MG63 (cell line): Measurements from ENCODE around the gene SH2D4B. TPM values are rescaled to one million over a fixed set of nuclear protein-coding genes. Genes with fewer than 3 reads are reported as not detected.

Source experiments
- DNase-seq: peaks from one replicate; pipeline ENCODE4 v3.0.0-alpha.2; 2020
- H3K27me3 ChIP-seq: fragments of 250-450 bp; sonication (Bioruptor Pico); 2 replicates; pipeline ENCODE4 v1.5.1; 2020; ENCODE audit warnings: mild to moderate bottlenecking, moderate library complexity
- H3K36me3 ChIP-seq: fragments of 250-450 bp; sonication (Bioruptor Pico); 2 replicates; pipeline ENCODE4 v1.5.1; 2020; ENCODE audit warnings: mild to moderate bottlenecking, moderate library complexity
- H3K4me3 ChIP-seq: fragments of 250-450 bp; sonication (Bioruptor Pico); 2 replicates; pipeline ENCODE4 v1.5.1; 2020; ENCODE audit warnings: mild to moderate bottlenecking, moderate library complexity
- H3K9me3 ChIP-seq: fragments of 250-450 bp; sonication (Bioruptor Pico); 2 replicates; pipeline ENCODE4 v1.5.1; 2020; ENCODE audit warnings: mild to moderate bottlenecking, moderate library complexity
- total RNA-seq: library from RNA; depleted of rRNA; stranded (reverse); fragments of >200 nt; shearing (Covaris generic); gene quantifications from 2 replicates; pipeline ENCODE4 v1.2.3, GENCODE V29; 2014; ENCODE audit warnings: low replicate concordance

SH2D4B gene
- total RNA-seq, 1 experiment from 2014 or later: not detected

- H3K36me3 ChIP-seq: no peaks in the 10 kb centered on the region; the same call in none of the 2 replicates
- no peak overlapping the region for H3K4me3 ChIP-seq
- DNase-seq: no peak
- no peaks in the 10 kb centered on the region for H3K27me3 ChIP-seq
- no peaks in the 10 kb centered on the region for H3K9me3 ChIP-seq
Measured at GRCh38 chr10:80501913-80502521, 35.7 kb upstream of the SH2D4B start.

GRCh38 chr10:80502621-80503583 is 34.8 kb upstream of the SH2D4B start:
- H3K4me3 ChIP-seq: no peak overlapping the region
- H3K36me3 ChIP-seq: no peaks in the 10 kb centered on the region; the same call in none of the 2 replicates
- H3K9me3 ChIP-seq: no peaks in the 10 kb centered on the region
- no peaks in the 10 kb centered on the region for H3K27me3 ChIP-seq
- DNase-seq: no peak

GRCh38 chr10:80503584-80504157 is 34.0 kb upstream of the SH2D4B start:
- Histone ChIP-seq H3K9me3 (no peaks in the 10 kb centered on the region), H3K27me3 (no peaks in the 10 kb centered on the region), H3K4me3 (no peak overlapping the region), H3K36me3 (no peaks in the 10 kb centered on the region; the same call in none of the 2 replicates)
- no peak for DNase-seq

- Histone ChIP-seq H3K36me3 (no peaks in the 10 kb centered on the region; the same call in none of the 2 replicates), H3K9me3 (no peaks in the 10 kb centered on the region)
- DNase-seq: no peak
Measured at GRCh38 chr10:80504158-80504811, 33.4 kb upstream of the SH2D4B start.

GRCh38 chr10:80504897-80505465 is 32.7 kb upstream of the SH2D4B start:
- no peak for DNase-seq
- H3K36me3 ChIP-seq: no peaks in the 10 kb centered on the region; the same call in none of the 2 replicates
- no peaks in the 10 kb centered on the region for H3K27me3 ChIP-seq
- no peaks in the 10 kb centered on the region for H3K9me3 ChIP-seq
- no peak overlapping the region for H3K4me3 ChIP-seq

More at GRCh38 chr10:80504158-80504811, 33.4 kb upstream of the SH2D4B start:
- no peaks in the 10 kb centered on the region for H3K27me3 ChIP-seq
- H3K4me3 ChIP-seq: no peak overlapping the region

- Histone ChIP-seq H3K36me3 (no peaks in the 10 kb centered on the region; the same call in 1 of the 2 replicates), H3K9me3 (no peaks in the 10 kb centered on the region), H3K4me3 (no peak overlapping the region), H3K27me3 (no peaks in the 10 kb centered on the region)
- DNase-seq: no peak
Measured at GRCh38 chr10:80506189-80506575, 31.5 kb upstream of the SH2D4B start.

GRCh38 chr10:80506836-80507487 is 30.7 kb upstream of the SH2D4B start:
- Histone ChIP-seq H3K4me3 (no peak overlapping the region), H3K9me3 (no peaks in the 10 kb centered on the region), H3K36me3 (no peaks in the 10 kb centered on the region; the same call in 1 of the 2 replicates), H3K27me3 (no peaks in the 10 kb centered on the region)
- DNase-seq: no peak

GRCh38 chr10:80509108-80509402 is 28.6 kb upstream of the SH2D4B start:
- no peaks in the 10 kb centered on the region for H3K27me3 ChIP-seq
- no peaks in the 10 kb centered on the region for H3K9me3 ChIP-seq
- H3K36me3 ChIP-seq: peaks cover 2% of the 10 kb centered on the region
- DNase-seq: no peak
- H3K4me3 ChIP-seq: no peak overlapping the region

- Histone ChIP-seq H3K4me3 (no peak overlapping the region), H3K9me3 (no peaks in the 10 kb centered on the region), H3K36me3 (peaks cover 2% of the 10 kb centered on the region), H3K27me3 (no peaks in the 10 kb centered on the region)
- DNase-seq: no peak
Measured at GRCh38 chr10:80509403-80510161, 28.1 kb upstream of the SH2D4B start.

- H3K4me3 ChIP-seq: no peak overlapping the region
- DNase-seq: no peak
- peaks cover 2% of the 10 kb centered on the region for H3K36me3 ChIP-seq
- H3K27me3 ChIP-seq: no peaks in the 10 kb centered on the region
- H3K9me3 ChIP-seq: no peaks in the 10 kb centered on the region
Measured at GRCh38 chr10:80512031-80512526, 25.6 kb upstream of the SH2D4B start.

- H3K27me3 ChIP-seq: no peaks in the 10 kb centered on the region
- H3K36me3 ChIP-seq: peaks cover 2% of the 10 kb centered on the region
- no peak overlapping the region for H3K4me3 ChIP-seq
- no peak for DNase-seq
- no peaks in the 10 kb centered on the region for H3K9me3 ChIP-seq
Measured at GRCh38 chr10:80513106-80513505, 24.6 kb upstream of the SH2D4B start.

GRCh38 chr10:80515511-80515910 is 22.2 kb upstream of the SH2D4B start:
- H3K27me3 ChIP-seq: no peaks in the 10 kb centered on the region
- H3K9me3 ChIP-seq: no peaks in the 10 kb centered on the region
- H3K4me3 ChIP-seq: no peak overlapping the region
- no peak for DNase-seq
- peaks cover 2% of the 10 kb centered on the region for H3K36me3 ChIP-seq

- Histone ChIP-seq H3K27me3 (no peaks in the 10 kb centered on the region), H3K36me3 (peaks cover 2% of the 10 kb centered on the region), H3K4me3 (no peak overlapping the region), H3K9me3 (no peaks in the 10 kb centered on the region)
- no peak for DNase-seq
Measured at GRCh38 chr10:80515941-80516340, 21.8 kb upstream of the SH2D4B start.

GRCh38 chr10:80516506-80517075 is 21.1 kb upstream of the SH2D4B start:
- Histone ChIP-seq H3K36me3 (peaks cover 2% of the 10 kb centered on the region), H3K4me3 (no peak overlapping the region), H3K9me3 (no peaks in the 10 kb centered on the region), H3K27me3 (no peaks in the 10 kb centered on the region)
- DNase-seq: no peak
